Left colon (tissue), 2 donors: Measurements from ENCODE around the gene CBARP. TPM values are rescaled to one million over a fixed set of nuclear protein-coding genes. Genes with fewer than 3 reads are reported as not detected.
"Not testable (repeated sequence)": the region's sequence is repeated elsewhere in the genome, so short reads cannot be mapped to it uniquely, and the experiment has no call there.

Source experiments
- ATAC-seq: fragments of 200-7000 bp; cut with Tn5 transposase; one replicate; pipeline ENCODE4 v1.9.1; 2020; ENCODE audit warnings: mild to moderate bottlenecking, moderate library complexity
- DNase-seq, 2 donors: peaks; one replicate each; pipeline ENCODE4 v3.0.0-alpha.2; 2020
- intact Hi-C, 2 donors: fragments of 100-400 bp; cut with DNase I in 1 of 2; cut with micrococcal nuclease in 1 of 2; formaldehyde crosslinking; loops; one replicate each; pipeline versions ENCODE4 v1.11.2 to v1.14.0; 2022; cut with DNase I, micrococcal nuclease
- total RNA-seq, 2 donors: library from RNA; stranded (reverse); fragmentation: NEBNext Ultra II Directional; extraction: Animal tissue kit (Norgen Biotek cat#: 25700); gene quantifications; one replicate each; pipeline ENCODE4 v1.2.1, GENCODE V29; 2021
- donor health status: DM: no; HTN: no; CAD: no.
- donor health status: DM: yes; HTN: yes; CAD: no.

CBARP gene
- total RNA-seq, 2 donors from 2014 or later, result 0.21 to 0.50 TPM

DNA sequence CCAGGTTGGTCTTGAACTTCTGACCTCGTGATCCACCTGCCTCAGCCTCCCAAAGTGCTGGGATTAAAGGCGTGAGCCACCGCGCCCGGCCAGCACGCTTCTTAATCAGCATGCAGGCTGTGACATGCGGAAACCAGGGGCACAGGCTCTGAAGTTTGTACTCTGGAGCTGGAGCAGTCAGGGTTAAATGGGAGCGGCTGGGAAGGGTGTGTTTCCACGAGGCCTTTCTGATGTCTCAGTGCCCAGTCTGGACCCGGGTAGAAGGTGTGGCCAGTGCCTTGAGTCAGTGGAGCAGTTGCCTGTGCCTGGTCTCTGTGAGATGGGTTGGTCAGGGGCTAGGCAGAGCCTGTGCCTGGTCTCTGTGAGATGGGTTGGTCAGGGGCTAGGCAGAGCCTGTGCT lies 29.0 kb downstream of the CBARP start:
- ATAC-seq (peak; percentile 66), DNase-seq (peak; percentile 76 to 91)

GRCh38 chr19:1206864-1207450 lies 30.8 kb downstream of the CBARP start:
- ATAC-seq (peak; percentile 15), DNase-seq (peak in 1 of 2 donors; percentile 64)
- intact Hi-C loops, result no loop called here

More for the DNA sequence above, 29.0 kb downstream of the CBARP start:
- intact Hi-C loops, result not testable (repeated sequence)

GRCh38 chr19:1206150-1206863 lies 31.5 kb downstream of the CBARP start:
- ATAC-seq (no peak), DNase-seq (peak in 1 of 2 donors; percentile 50)
- intact Hi-C loops, result no loop called here

- ATAC-seq (peak; percentile 75), DNase-seq (peak; percentile 98 to 99)
- intact Hi-C loops, result no loop called here
Measured at GRCh38 chr19:1205114-1206099, 32.4 kb downstream of the CBARP start, which contains the start of gene STK11. TSS of gene STK11 (plus strand) at chr19:1205778. CDS start at chr19:1206914, 1,136 bp downstream.

DNA sequence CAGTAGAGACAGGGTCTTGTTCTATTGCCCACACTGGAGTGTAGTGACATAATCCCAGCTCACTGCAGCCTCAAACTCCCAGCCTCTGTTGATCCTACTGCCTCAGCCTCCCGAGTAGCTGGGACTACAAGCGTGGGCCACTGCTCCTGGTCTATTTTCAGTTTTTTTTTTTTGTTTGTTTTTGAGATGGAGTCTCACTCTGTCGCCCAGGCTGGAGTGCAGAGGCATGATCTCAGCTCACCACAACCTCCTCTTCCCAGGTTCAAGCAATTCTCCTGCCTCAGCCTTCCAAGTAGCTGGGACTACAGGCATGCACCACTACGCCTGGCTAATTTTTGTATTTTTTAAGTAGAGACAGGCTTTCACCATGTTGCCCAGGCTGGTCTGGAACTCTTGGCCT lies 37.2 kb downstream of the CBARP start:
- intact Hi-C loops, ATAC-seq, DNase-seq: not testable (repeated sequence)

- intact Hi-C loops, result no loop called here
- DNase-seq (no peak), ATAC-seq (no peak)
Measured at GRCh38 chr19:1199531-1199930, 38.3 kb downstream of the CBARP start.

DNA sequence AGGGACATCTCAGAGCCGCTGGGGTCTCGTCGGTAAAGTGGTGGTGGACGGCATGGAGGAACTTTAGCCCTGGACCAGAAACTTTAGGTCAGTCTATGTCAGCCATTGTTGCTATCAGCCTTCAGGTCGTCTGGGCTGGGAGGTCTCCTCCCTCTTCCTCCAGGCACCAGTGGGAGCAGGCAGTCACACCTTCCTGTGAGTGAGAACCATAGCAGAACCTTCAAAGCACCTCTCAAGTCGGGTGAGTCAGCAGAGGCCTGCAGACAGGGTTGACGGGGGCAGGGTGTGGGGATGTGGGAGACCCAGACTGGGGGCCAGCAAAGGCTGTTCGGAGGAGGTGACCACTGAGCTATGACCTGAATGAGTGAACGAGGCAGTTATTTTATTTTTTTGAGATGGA lies 48.4 kb downstream of the CBARP start:
- intact Hi-C loops, result no loop called here
- no peak for ATAC-seq
- DNase-seq, result no peak

GRCh38 chr19:1183543-1184172 lies 54.1 kb downstream of the CBARP start:
- DNase-seq (peak; percentile 57 to 76), ATAC-seq (peak; percentile 72)
- intact Hi-C loops, result loop anchor here in 1 of 2 donors (5.0 kb wide), 1 partner anchor 71 kb away; no protein-coding TSS in a partner anchor

GRCh38 chr19:1182727-1183126 lies 55.1 kb downstream of the CBARP start:
- intact Hi-C loops, result loop anchor here in 1 of 2 donors (5.0 kb wide), 1 partner anchor 70 kb away; no protein-coding TSS in a partner anchor
- no peak for ATAC-seq
- DNase-seq, result no peak

GRCh38 chr19:1182068-1182467 lies 55.7 kb downstream of the CBARP start:
- no peak for ATAC-seq
- DNase-seq, result no peak
- intact Hi-C loops, result loop anchor here in 1 of 2 donors (5.0 kb wide), 1 partner anchor 70 kb away; no protein-coding TSS in a partner anchor

GRCh38 chr19:1181606-1182005 lies 56.2 kb downstream of the CBARP start:
- peak in 1 of 2 donors; percentile 61 for DNase-seq
- intact Hi-C loops, result loop anchor here in 1 of 2 donors (5.0 kb wide), 1 partner anchor 69 kb away; no protein-coding TSS in a partner anchor

More at GRCh38 chr19:1181606-1182005, 56.2 kb downstream of the CBARP start:
- peak; percentile 70 for ATAC-seq

Other genes starting within 250 kb of the CBARP start
- gene GRIN3B, start 237.6 kb downstream of the CBARP start, total RNA-seq, result not detected
- gene TMEM259, start 216.9 kb downstream of the CBARP start, total RNA-seq, result 100 to 1,000 TPM; 185 to 224 TPM
- gene RNU6-2, start 216.5 kb downstream of the CBARP start, total RNA-seq, result not detected
- 100 to 1,000 TPM in 1 of 2 donors, 10 to 100 TPM in 1; 76.6 to 106 TPM for gene CNN2, start 211.4 kb downstream of the CBARP start, total RNA-seq
- gene ABCA7, start 197.9 kb downstream of the CBARP start, total RNA-seq, result 10 to 100 TPM; 23.3 to 35.1 TPM
- 10 to 100 TPM; 37.9 to 47.2 TPM for gene ARHGAP45, start 170.8 kb downstream of the CBARP start, total RNA-seq
- 100 to 1,000 TPM; 116 to 141 TPM for gene POLR2E, start 142.6 kb downstream of the CBARP start, total RNA-seq
- 100 to 1,000 TPM; 162 to 176 TPM for gene GPX4, start 134.0 kb downstream of the CBARP start, total RNA-seq
- 10 to 100 TPM; 58.6 to 71.9 TPM for gene SBNO2, start 63.7 kb downstream of the CBARP start, total RNA-seq
- 10 to 100 TPM; 71.8 to 91.8 TPM for gene STK11, start 32.2 kb downstream of the CBARP start, total RNA-seq
- gene ATP5F1D, start 3.7 kb upstream of the CBARP start, total RNA-seq, result 100 to 1,000 TPM; 341 to 530 TPM
- 100 to 1,000 TPM; 202 to 276 TPM for gene MIDN, start 10.6 kb upstream of the CBARP start, total RNA-seq
- gene CIRBP, start 31.3 kb upstream of the CBARP start, total RNA-seq, result 100 to 1,000 TPM; 220 to 267 TPM
- 10 to 100 TPM; 43.7 to 48.9 TPM for gene FAM174C, start 37.5 kb upstream of the CBARP start, total RNA-seq
- gene EFNA2, start 47.9 kb upstream of the CBARP start, total RNA-seq, result 10 to 100 TPM; 83.8 to 85.4 TPM
- gene NDUFS7, start 145.9 kb upstream of the CBARP start, total RNA-seq, result 100 to 1,000 TPM; 141 to 178 TPM
- gene GAMT, start 163.5 kb upstream of the CBARP start, total RNA-seq, result 1 to 10 TPM; 2.3 to 2.5 TPM
- 100 to 1,000 TPM in 1 of 2 donors, 10 to 100 TPM in 1; 82.1 to 106 TPM for gene DAZAP1, start 169.6 kb upstream of the CBARP start, total RNA-seq
- 100 to 1,000 TPM; 908 to 922 TPM for gene RPS15, start 200.4 kb upstream of the CBARP start, total RNA-seq
- gene APC2, start 212.1 kb upstream of the CBARP start, total RNA-seq, result under 1 TPM; 0.18 to 0.56 TPM
- 10 to 100 TPM; 34.2 to 35.7 TPM for gene C19orf25, start 241.2 kb upstream of the CBARP start, total RNA-seq